Mesodermal cell (in vitro differentiated cells): Measurements from ENCODE around the gene RASSF1.

ENCODE experiments used
- H3K27ac ChIP-seq: 2 replicates; pipeline ENCODE4 v1.7.0; 2013; ENCODE audit warnings: mild to moderate bottlenecking, low read depth, low read length, moderate library complexity; ENCODE audit not compliant: severe bottlenecking
- H3K36me3 ChIP-seq: 2 replicates; pipeline ENCODE4 v1.7.1; 2013; ENCODE audit warnings: mild to moderate bottlenecking, low read length, moderate library complexity; ENCODE audit not compliant: control insufficient read depth, insufficient read depth
- H3K4me1 ChIP-seq: one replicate; pipeline ENCODE4 v1.7.1; 2013; ENCODE audit warnings: mild to moderate bottlenecking, low read length; ENCODE audit not compliant: insufficient read depth, control insufficient read depth, poor library complexity, severe bottlenecking
- H3K4me3 ChIP-seq: 2 replicates; pipeline ENCODE4 v1.7.0; 2013; ENCODE audit warnings: low read length, control low read depth, mild to moderate bottlenecking; ENCODE audit not compliant: insufficient read depth, poor library complexity, severe bottlenecking; ENCODE audit errors: extremely low read depth
- H3K9me3 ChIP-seq: 2 replicates; pipeline ENCODE4 v1.7.1; 2013; ENCODE audit warnings: mild to moderate bottlenecking, low read length, moderate library complexity; ENCODE audit not compliant: control insufficient read depth
- WGBS, 2 experiments: methylation state at CpG; one replicate each; pipeline ENCODE4 v1.1.5; 2013; ENCODE audit warnings: missing lambda C conversion rate in 2 of 2; ENCODE audit not compliant: insufficient coverage in 2 of 2; 5-methylcytosine and 5-hydroxymethylcytosine counted together

RASSF1 gene

GRCh38 chr3:50341996-50342650, 1.5 kb upstream of the RASSF1 start:
- H3K36me3 ChIP-seq = no peaks in the 10 kb centered on the region
- peaks cover 6% of the 10 kb centered on the region for H3K4me1 ChIP-seq
- 90 to 92% methylated on average over 12 to 13 of the region's 13 CpGs for WGBS, 2 experiments
- no peaks in the 10 kb centered on the region for H3K9me3 ChIP-seq
- no peak overlapping the region for H3K27ac ChIP-seq
- no peak overlapping the region for H3K4me3 ChIP-seq

- Histone ChIP-seq H3K9me3 (no peaks in the 10 kb centered on the region), H3K4me3 (no peak overlapping the region), H3K27ac (no peak overlapping the region), H3K36me3 (no peaks in the 10 kb centered on the region), H3K4me1 (peaks cover 6% of the 10 kb centered on the region)
- 92 to 96% methylated on average over 4 to 8 of the region's 9 CpGs for WGBS, 2 experiments
Measured at GRCh38 chr3:50341537-50341936, 901 bp upstream of the RASSF1 start.

- WGBS, 2 experiments = 54% methylated on average over 8 to 9 of the region's 9 CpGs
- no peak overlapping the region for H3K4me3 ChIP-seq
- H3K36me3 ChIP-seq = no peaks in the 10 kb centered on the region
- no peaks in the 10 kb centered on the region for H3K9me3 ChIP-seq
- no peak overlapping the region for H3K27ac ChIP-seq
- H3K4me1 ChIP-seq = peaks cover 12% of the 10 kb centered on the region
Measured at GRCh38 chr3:50340147-50340447, 539 bp downstream of the RASSF1 start.

GRCh38 chr3:50339485-50340146, 1.0 kb downstream of the RASSF1 start:
- peaks cover 12% of the 10 kb centered on the region for H3K4me1 ChIP-seq
- no peak overlapping the region for H3K4me3 ChIP-seq
- no peak overlapping the region for H3K27ac ChIP-seq
- WGBS, 2 experiments = 90 to 93% methylated on average over 8 to 13 of the region's 14 CpGs
- H3K36me3 ChIP-seq = no peaks in the 10 kb centered on the region
- no peaks in the 10 kb centered on the region for H3K9me3 ChIP-seq

GRCh38 chr3:50338965-50339364, 1.7 kb downstream of the RASSF1 start:
- H3K27ac ChIP-seq = no peak overlapping the region
- no peaks in the 10 kb centered on the region for H3K9me3 ChIP-seq
- peaks cover 18% of the 10 kb centered on the region for H3K4me1 ChIP-seq
- WGBS, 2 experiments = 89 to 93% methylated on average over 4 to 5 of the region's 5 CpGs
- peaks cover 4% of the 10 kb centered on the region for H3K36me3 ChIP-seq
- no peak overlapping the region for H3K4me3 ChIP-seq

- peak overlapping the region; percentile 99 for H3K4me3 ChIP-seq
- H3K27ac ChIP-seq = peak overlapping the region; percentile 92
- H3K36me3 ChIP-seq = peaks cover 17% of the 10 kb centered on the region
- peaks cover 23% of the 10 kb centered on the region for H3K4me1 ChIP-seq
- no peaks in the 10 kb centered on the region for H3K9me3 ChIP-seq
- 0 to 1% methylated on average over 62 to 76 of the region's 79 CpGs for WGBS, 2 experiments
Measured at GRCh38 chr3:50337175-50337861, 3.3 kb downstream of the RASSF1 start.

GRCh38 chr3:50336452-50337174, 4.0 kb downstream of the RASSF1 start:
- H3K9me3 ChIP-seq = no peaks in the 10 kb centered on the region
- peak overlapping the region; percentile 92 for H3K27ac ChIP-seq
- peak overlapping the region; percentile 99 for H3K4me3 ChIP-seq
- 0% methylated on average over 24 to 31 of the region's 31 CpGs for WGBS, 2 experiments
- H3K36me3 ChIP-seq = peaks cover 24% of the 10 kb centered on the region
- peaks cover 23% of the 10 kb centered on the region for H3K4me1 ChIP-seq

- 95 to 96% methylated on average over 4 to 5 of the region's 5 CpGs for WGBS, 2 experiments
- peaks cover 45% of the 10 kb centered on the region for H3K36me3 ChIP-seq
- peak overlapping the region; percentile 69 for H3K27ac ChIP-seq
- no peaks in the 10 kb centered on the region for H3K9me3 ChIP-seq
- H3K4me1 ChIP-seq = peaks cover 23% of the 10 kb centered on the region
- H3K4me3 ChIP-seq = no peak overlapping the region
Measured at GRCh38 chr3:50334339-50335075, 6.1 kb downstream of the RASSF1 start.

GRCh38 chr3:50333744-50334328, 6.8 kb downstream of the RASSF1 start:
- peaks cover 48% of the 10 kb centered on the region for H3K36me3 ChIP-seq
- peak overlapping the region; percentile 69 for H3K27ac ChIP-seq
- 86 to 91% methylated on average over 3 to 12 of the region's 12 CpGs for WGBS, 2 experiments

GRCh38 chr3:50331364-50331907, 9.2 kb downstream of the RASSF1 start:
- peaks cover 50% of the 10 kb centered on the region for H3K36me3 ChIP-seq
- H3K4me1 ChIP-seq = peaks cover 34% of the 10 kb centered on the region
- WGBS, 2 experiments = 97 to 99% methylated on average over 19 of the region's 19 CpGs

More at GRCh38 chr3:50333744-50334328, 6.8 kb downstream of the RASSF1 start:
- H3K4me1 ChIP-seq = peaks cover 23% of the 10 kb centered on the region
- no peak overlapping the region for H3K4me3 ChIP-seq
- H3K9me3 ChIP-seq = no peaks in the 10 kb centered on the region

More at GRCh38 chr3:50331364-50331907, 9.2 kb downstream of the RASSF1 start:
- Histone ChIP-seq H3K27ac (no peak overlapping the region), H3K4me3 (no peak overlapping the region), H3K9me3 (no peaks in the 10 kb centered on the region)
